ENCODE results near the gene SNAPC2. TPM values are rescaled to one million over a fixed set of nuclear protein-coding genes. Genes with fewer than 3 reads are reported as not detected.

The SNAPC2 gene
- polyA plus RNA-seq, 1 donor from 2014 or later: 19.0 TPM

- H3K36me3 Mint-ChIP-seq: no peaks in the 10 kb centered on the region
- no peaks in the 10 kb centered on the region for H3K9me3 Mint-ChIP-seq
- no peaks in the 10 kb centered on the region for H3K27me3 Mint-ChIP-seq
- H3K27ac Mint-ChIP-seq: peak overlapping the region in 2 of 3 donors; percentile 81 to 97
- peak overlapping the region in 1 of 4 donors; percentile 86 for H3K4me3 Mint-ChIP-seq
- H3K4me1 Mint-ChIP-seq: peaks cover 13 to 15% (median 13%) of the 10 kb centered on the region in 3 donors
These were observed 18.8 kb upstream of the SNAPC2 start for GRCh38 chr19:7901337-7901736.

DNA sequence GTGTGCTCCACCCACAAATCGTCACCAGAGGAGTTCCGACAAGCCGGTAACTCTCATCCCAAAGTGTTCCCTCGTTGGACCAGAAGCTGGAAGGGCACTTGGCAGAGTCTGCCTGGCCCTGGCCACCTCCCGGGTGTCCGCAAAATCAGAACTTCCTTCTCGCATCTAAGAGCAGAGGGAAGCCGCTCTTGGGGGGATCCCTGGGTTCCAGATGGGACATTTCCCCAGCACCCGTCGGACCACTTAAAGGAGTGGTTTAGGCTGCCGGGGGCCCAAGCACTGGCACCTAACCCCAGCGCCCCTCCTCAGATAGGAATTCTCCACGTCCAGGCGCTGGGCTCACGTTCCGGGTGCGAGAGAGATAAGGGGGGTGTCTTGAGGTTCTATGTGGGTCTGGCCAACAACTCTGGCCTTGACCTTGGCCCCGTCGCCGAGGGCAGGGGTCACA is 17.3 kb upstream of the SNAPC2 start:
- no peaks in the 10 kb centered on the region for H3K9me3 Mint-ChIP-seq
- H3K27ac Mint-ChIP-seq: peak overlapping the region; percentile 97 to 99 (median 98)
- no peaks in the 10 kb centered on the region for H3K36me3 Mint-ChIP-seq
- peaks cover 13 to 15% (median 13%) of the 10 kb centered on the region in 3 donors for H3K4me1 Mint-ChIP-seq
- H3K4me3 Mint-ChIP-seq: peak overlapping the region; percentile 84 to 95 (median 90)
- H3K27me3 Mint-ChIP-seq: no peaks in the 10 kb centered on the region

DNA sequence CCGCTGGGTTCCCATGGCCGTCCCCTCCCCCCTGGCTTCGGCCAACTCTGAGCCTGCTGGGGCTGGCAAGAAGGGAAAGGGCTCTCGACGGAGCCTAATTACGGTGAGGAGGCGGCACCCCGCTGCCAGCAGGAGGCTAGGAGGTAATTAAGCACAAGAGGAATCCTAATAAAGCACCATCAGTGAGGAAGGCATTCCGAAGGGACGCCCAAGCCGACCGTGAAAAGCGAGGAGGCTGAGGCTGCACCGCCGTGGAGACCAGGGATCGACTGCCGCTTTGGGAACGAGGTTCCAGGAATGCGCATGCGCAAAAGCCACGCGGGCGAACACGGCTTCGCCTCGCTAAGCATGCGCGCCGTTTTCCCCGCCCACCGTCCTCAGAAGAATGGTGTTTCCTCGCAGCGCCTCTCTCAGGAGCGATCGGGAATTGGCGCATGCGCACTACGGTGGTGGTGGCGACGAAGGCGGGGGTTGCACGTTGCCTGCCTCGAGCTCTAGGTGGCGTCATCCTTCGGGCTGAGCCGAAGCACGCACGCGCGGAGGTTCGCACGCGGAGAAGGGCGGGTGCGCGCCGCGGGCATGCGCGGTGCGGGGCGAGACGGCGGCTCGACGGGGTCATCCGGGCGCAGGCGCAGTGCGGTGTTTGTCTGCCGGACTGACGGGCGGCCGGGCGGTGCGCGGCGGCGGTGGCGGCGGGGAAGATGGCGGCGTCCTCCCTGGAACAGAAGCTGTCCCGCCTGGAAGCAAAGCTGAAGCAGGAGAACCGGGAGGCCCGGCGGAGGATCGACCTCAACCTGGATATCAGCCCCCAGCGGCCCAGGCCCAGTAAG is 16.7 kb upstream of the SNAPC2 start, which contains the start of gene MAP2K7:
TSS of gene MAP2K7 (plus strand) at position 634 of the 830 bp plus-strand sequence. CDS start at position 702, 68 bp downstream.
- H3K9me3 Mint-ChIP-seq: no peaks in the 10 kb centered on the region
- H3K4me3 Mint-ChIP-seq: peak within 1 kb of the TSS; percentile 85 to 95 (median 90)
- peaks cover 13 to 15% (median 13%) of the 10 kb centered on the region in 3 donors for H3K4me1 Mint-ChIP-seq
- no peaks in the 10 kb centered on the region for H3K27me3 Mint-ChIP-seq
- H3K27ac Mint-ChIP-seq: peak within 1 kb of the TSS; percentile 97 to 99 (median 98)
- no peaks in the 10 kb centered on the region for H3K36me3 Mint-ChIP-seq

GRCh38 chr19:7904074-7905020 is 15.8 kb upstream of the SNAPC2 start:
- Mint-ChIP-seq H3K9me3 (no peaks in the 10 kb centered on the region), H3K36me3 (no peaks in the 10 kb centered on the region), H3K4me1 (peaks cover 13 to 15% (median 13%) of the 10 kb centered on the region in 3 donors), H3K4me3 (peak overlapping the region; percentile 85 to 94 (median 90)), H3K27me3 (no peaks in the 10 kb centered on the region), H3K27ac (peak overlapping the region; percentile 89 to 98 (median 97))

- Mint-ChIP-seq H3K9me3 (no peaks in the 10 kb centered on the region), H3K36me3 (no peaks in the 10 kb centered on the region)
These were observed 14.9 kb upstream of the SNAPC2 start for GRCh38 chr19:7905268-7905667.

DNA sequence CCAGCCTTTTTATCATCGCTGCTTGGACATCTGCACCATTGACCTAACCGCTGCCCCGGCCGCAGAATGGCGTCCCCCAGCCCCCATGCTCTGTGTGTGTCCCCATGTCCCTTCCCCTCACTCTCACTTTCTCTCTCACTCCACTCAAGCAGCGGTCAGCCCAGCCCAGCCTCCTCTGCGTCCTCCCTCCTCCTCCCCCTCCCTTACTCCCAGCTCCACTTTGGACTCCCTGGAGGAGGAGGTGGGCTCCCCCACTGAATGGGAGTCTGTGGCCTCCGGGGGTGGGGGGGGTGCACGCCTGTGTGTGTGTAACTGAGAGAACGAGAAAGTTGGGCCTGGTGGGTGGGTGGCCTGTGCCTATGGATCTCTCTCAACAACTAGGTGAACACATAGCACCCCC is 14.3 kb upstream of the SNAPC2 start:
- Mint-ChIP-seq H3K27me3 (no peaks in the 10 kb centered on the region), H3K36me3 (no peaks in the 10 kb centered on the region), H3K9me3 (no peaks in the 10 kb centered on the region), H3K27ac (peak overlapping the region in 2 of 3 donors; percentile 79 to 97), H3K4me1 (peaks cover 13 to 15% (median 13%) of the 10 kb centered on the region in 3 donors), H3K4me3 (peak overlapping the region; percentile 50 to 88 (median 73))

More at GRCh38 chr19:7905268-7905667, 14.9 kb upstream of the SNAPC2 start:
- Mint-ChIP-seq H3K4me1 (peaks cover 13 to 15% (median 13%) of the 10 kb centered on the region in 3 donors), H3K27me3 (no peaks in the 10 kb centered on the region), H3K4me3 (peak overlapping the region; percentile 85 to 94 (median 90)), H3K27ac (peak overlapping the region; percentile 79 to 97 (median 89))

- Mint-ChIP-seq H3K36me3 (peaks cover 2% of the 10 kb centered on the region), H3K27me3 (no peaks in the 10 kb centered on the region), H3K4me1 (peaks cover 13 to 15% (median 13%) of the 10 kb centered on the region in 3 donors), H3K4me3 (no peak overlapping the region), H3K9me3 (no peaks in the 10 kb centered on the region), H3K27ac (peak overlapping the region in 2 of 3 donors; percentile 50 to 82)
These were observed 13.0 kb upstream of the SNAPC2 start for GRCh38 chr19:7907122-7907521.

DNA sequence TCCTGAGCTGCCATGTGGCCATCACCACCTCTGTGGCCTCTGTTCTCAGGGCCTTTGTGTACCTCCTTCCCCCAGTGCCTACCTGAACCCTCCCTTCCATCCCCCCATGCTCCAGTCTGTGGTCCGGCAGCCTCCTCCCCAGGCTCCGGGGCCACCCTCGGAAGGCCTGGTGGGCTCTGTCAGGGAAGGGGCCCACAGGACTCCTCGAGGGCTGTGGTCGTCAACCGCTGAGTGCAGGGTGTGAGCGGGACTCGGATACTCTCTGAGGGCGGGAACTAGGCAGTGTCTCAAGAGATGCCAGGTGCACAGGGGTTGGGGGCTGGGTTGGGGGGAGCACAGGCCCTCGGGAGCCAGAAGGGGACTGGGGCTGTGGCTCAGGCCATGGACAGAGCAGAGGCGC is 12.6 kb upstream of the SNAPC2 start:
- peaks cover 11 to 14% (median 13%) of the 10 kb centered on the region in 3 donors for H3K4me1 Mint-ChIP-seq
- H3K36me3 Mint-ChIP-seq: peaks cover 2% of the 10 kb centered on the region
- no peak overlapping the region for H3K4me3 Mint-ChIP-seq
- peak overlapping the region in 2 of 3 donors; percentile 50 to 82 for H3K27ac Mint-ChIP-seq
- no peaks in the 10 kb centered on the region for H3K27me3 Mint-ChIP-seq
- no peaks in the 10 kb centered on the region for H3K9me3 Mint-ChIP-seq

GRCh38 chr19:7908078-7908699 is 11.9 kb upstream of the SNAPC2 start:
- H3K36me3 Mint-ChIP-seq: peaks cover 6% of the 10 kb centered on the region
- H3K4me3 Mint-ChIP-seq: peak overlapping the region in 1 of 4 donors; percentile 49
- H3K27ac Mint-ChIP-seq: peak overlapping the region in 1 of 3 donors; percentile 82
- no peaks in the 10 kb centered on the region for H3K27me3 Mint-ChIP-seq
- no peaks in the 10 kb centered on the region for H3K9me3 Mint-ChIP-seq
- H3K4me1 Mint-ChIP-seq: peaks cover 9 to 13% (median 12%) of the 10 kb centered on the region in 3 donors

DNA sequence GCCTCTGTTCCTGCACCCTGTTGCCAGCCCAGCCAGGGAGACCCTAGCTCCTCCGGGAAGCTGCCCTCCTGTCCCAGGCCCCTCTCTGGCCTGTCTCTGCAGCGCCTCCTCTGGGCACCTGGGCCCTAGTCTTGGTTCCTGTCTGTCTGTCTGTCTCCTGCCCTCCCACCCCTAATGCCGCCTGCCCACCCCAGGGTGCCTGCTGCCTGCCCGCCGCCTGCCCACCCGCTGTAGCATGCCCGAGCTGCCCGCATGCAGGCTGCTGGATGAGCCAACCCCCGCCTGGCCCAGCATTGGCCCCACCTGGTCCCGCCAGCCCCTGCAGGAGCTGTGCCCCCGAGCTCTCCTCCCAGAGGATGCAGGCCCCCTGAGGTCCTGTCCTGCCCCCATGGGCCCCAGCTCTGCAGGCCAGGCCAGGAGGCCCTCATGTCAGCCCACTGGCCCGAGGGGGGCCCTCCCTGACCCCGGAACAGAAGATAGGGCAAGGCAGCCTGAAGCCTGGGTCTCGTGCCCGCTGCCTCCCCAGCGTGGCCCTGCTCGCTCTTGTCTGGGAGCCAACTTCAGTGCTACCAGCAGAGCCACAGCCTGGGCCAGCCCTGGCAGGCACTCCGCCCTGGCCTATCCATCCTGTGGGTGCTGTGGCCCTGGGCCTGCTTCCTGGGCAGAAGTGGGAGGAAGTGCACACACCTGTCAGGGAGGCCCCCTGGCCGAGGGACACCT is 11.2 kb upstream of the SNAPC2 start:
- no peak overlapping the region for H3K4me3 Mint-ChIP-seq
- H3K27ac Mint-ChIP-seq: peak overlapping the region in 1 of 3 donors; percentile 82
- H3K36me3 Mint-ChIP-seq: peaks cover 6% of the 10 kb centered on the region
- H3K27me3 Mint-ChIP-seq: no peaks in the 10 kb centered on the region
- H3K4me1 Mint-ChIP-seq: peaks cover 7 to 9% (median 9%) of the 10 kb centered on the region in 3 donors
- no peaks in the 10 kb centered on the region for H3K9me3 Mint-ChIP-seq

GRCh38 chr19:7909471-7910067 is 10.6 kb upstream of the SNAPC2 start:
- H3K27ac Mint-ChIP-seq: no peak overlapping the region
- peaks cover 6% of the 10 kb centered on the region for H3K36me3 Mint-ChIP-seq

GRCh38 chr19:7910321-7911161 is 9.6 kb upstream of the SNAPC2 start:
- Mint-ChIP-seq H3K27ac (peak overlapping the region in 1 of 3 donors; percentile 39), H3K36me3 (peaks cover 7% of the 10 kb centered on the region), H3K27me3 (peaks cover 8% of the 10 kb centered on the region)

More at GRCh38 chr19:7909471-7910067, 10.6 kb upstream of the SNAPC2 start:
- Mint-ChIP-seq H3K4me1 (peaks cover 5 to 8% (median 7%) of the 10 kb centered on the region in 3 donors), H3K4me3 (no peak overlapping the region), H3K27me3 (no peaks in the 10 kb centered on the region), H3K9me3 (no peaks in the 10 kb centered on the region)

More at GRCh38 chr19:7910321-7911161, 9.6 kb upstream of the SNAPC2 start:
- Mint-ChIP-seq H3K4me1 (peaks cover 1 to 3% (median 2%) of the 10 kb centered on the region in 3 donors), H3K4me3 (no peak overlapping the region), H3K9me3 (no peaks in the 10 kb centered on the region)
